Measurements from ENCODE around the gene BACE2. TPM values are rescaled to one million over a fixed set of nuclear protein-coding genes. Genes with fewer than 3 reads are reported as not detected.

The BACE2 gene
- total RNA-seq, 1 experiment from 2014 or later: 23.2 TPM

DNA sequence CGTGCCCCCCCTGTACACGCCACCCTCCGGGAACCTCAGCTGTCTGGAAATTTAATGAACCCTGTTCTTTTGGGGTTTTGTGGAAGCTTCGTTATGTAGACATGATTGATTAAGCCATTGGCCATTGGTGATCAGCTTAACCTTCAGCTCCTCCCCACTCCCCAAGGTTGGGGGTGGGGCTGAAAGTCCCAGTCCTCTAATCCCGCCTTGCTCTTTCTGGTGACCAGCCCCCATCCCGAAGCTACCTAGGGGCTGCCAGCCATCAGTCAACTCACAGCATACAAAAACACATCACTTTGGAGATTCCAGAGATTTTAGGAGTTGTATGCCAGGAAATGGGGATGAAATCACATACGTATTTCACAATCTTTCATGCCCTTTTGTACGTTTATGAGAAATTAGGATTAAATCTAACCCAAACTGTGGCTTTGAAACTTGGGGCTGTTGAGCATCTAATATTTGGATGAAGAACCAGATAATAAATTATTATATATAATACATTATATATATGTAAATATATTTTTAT lies 52.3 kb downstream of the BACE2 start:
- Histone ChIP-seq H2AFZ (ENCODE audit: low read depth, low read length, poor library complexity, severe bottlenecking) (no peak overlapping the region), H3K4me3 (replicated peaks in 1 of 2; ENCODE audit: low read depth in 1 of 2, low read length in 2 of 2) (no peak overlapping the region), H4K20me1 (ENCODE audit: insufficient read depth) (no peaks in the 10 kb centered on the region), H3K9me2 (ENCODE audit: insufficient read depth) (no peaks in the 10 kb centered on the region), H3K27ac (ENCODE audit: low read depth, low read length) (no peak overlapping the region), H3K4me2 (ENCODE audit: low read length) (no peak overlapping the region), H3K9ac (ENCODE audit: low read length) (no peak overlapping the region), H3K79me2 (ENCODE audit: insufficient read depth, low read length) (no peaks in the 10 kb centered on the region), H3K36me3 (ENCODE audit: control insufficient read depth in 1 of 2, insufficient read depth in 2 of 2, low read length in 2 of 2) (no peaks in the 10 kb centered on the region), H3K27me3 (ENCODE audit: insufficient read depth, low read length) (no peaks in the 10 kb centered on the region), H3K9me3 (ENCODE audit: control insufficient read depth in 1 of 2, insufficient read depth in 1 of 2, low read depth in 1 of 2, low read length in 2 of 2) (no peaks in the 10 kb centered on the region), H3K4me1 (ENCODE audit: control insufficient read depth in 1 of 2, insufficient read depth in 2 of 2, low read length in 2 of 2) (no peaks in the 10 kb centered on the region)
- DNase-seq (ENCODE audit: low read depth, low spot score) (no peak), ATAC-seq (no peak)
- ChIA-PET RAD21 (ENCODE audit: low non-redundant PET in 1 of 2, low total read pairs in 2 of 2, uncharacterized antibody in 2 of 2, unreplicated experiment in 2 of 2) (no interaction called here), POLR2A (no interaction called here), CTCF (interaction anchor here (0.8 kb wide), 1 partner anchor 50 kb away, joined by 3 read pairs; no protein-coding TSS in a partner anchor)
- TF ChIP-seq, protein P1, sequence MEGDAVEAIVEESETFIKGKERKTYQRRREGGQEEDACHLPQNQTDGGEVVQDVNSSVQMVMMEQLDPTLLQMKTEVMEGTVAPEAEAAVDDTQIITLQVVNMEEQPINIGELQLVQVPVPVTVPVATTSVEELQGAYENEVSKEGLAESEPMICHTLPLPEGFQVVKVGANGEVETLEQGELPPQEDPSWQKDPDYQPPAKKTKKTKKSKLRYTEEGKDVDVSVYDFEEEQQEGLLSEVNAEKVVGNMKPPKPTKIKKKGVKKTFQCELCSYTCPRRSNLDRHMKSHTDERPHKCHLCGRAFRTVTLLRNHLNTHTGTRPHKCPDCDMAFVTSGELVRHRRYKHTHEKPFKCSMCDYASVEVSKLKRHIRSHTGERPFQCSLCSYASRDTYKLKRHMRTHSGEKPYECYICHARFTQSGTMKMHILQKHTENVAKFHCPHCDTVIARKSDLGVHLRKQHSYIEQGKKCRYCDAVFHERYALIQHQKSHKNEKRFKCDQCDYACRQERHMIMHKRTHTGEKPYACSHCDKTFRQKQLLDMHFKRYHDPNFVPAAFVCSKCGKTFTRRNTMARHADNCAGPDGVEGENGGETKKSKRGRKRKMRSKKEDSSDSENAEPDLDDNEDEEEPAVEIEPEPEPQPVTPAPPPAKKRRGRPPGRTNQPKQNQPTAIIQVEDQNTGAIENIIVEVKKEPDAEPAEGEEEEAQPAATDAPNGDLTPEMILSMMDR (IDR thresholded peaks at IDR 0.05 in 2 of 3, conservative IDR thresholded peaks at IDR 0.05 in 1 of 3; ENCODE audit: borderline replicate concordance in 1 of 3, insufficient read depth in 1 of 3, low read depth in 2 of 3, low read length in 2 of 3): no peak
- TF ChIP-seq CEBPB (IDR thresholded peaks at IDR 0.05; ENCODE audit: low read depth) (no peak), ELF1 (IDR thresholded peaks at IDR 0.05; ENCODE audit: borderline replicate concordance, low read depth) (no peak), SRF (IDR thresholded peaks at IDR 0.05; ENCODE audit: low read depth) (no peak), SIN3A (IDR thresholded peaks at IDR 0.05; ENCODE audit: low read depth) (no peak), SP1 (IDR thresholded peaks at IDR 0.05; ENCODE audit: low read depth) (no peak), YY1 (IDR thresholded peaks at IDR 0.05; ENCODE audit: extremely low read depth, insufficient replicate concordance, low read depth, low read length) (no peak)
- TF ChIP-seq, protein P2, sequence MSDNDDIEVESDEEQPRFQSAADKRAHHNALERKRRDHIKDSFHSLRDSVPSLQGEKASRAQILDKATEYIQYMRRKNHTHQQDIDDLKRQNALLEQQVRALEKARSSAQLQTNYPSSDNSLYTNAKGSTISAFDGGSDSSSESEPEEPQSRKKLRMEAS (IDR thresholded peaks at IDR 0.05): no peak
- TF ChIP-seq, protein P3, sequence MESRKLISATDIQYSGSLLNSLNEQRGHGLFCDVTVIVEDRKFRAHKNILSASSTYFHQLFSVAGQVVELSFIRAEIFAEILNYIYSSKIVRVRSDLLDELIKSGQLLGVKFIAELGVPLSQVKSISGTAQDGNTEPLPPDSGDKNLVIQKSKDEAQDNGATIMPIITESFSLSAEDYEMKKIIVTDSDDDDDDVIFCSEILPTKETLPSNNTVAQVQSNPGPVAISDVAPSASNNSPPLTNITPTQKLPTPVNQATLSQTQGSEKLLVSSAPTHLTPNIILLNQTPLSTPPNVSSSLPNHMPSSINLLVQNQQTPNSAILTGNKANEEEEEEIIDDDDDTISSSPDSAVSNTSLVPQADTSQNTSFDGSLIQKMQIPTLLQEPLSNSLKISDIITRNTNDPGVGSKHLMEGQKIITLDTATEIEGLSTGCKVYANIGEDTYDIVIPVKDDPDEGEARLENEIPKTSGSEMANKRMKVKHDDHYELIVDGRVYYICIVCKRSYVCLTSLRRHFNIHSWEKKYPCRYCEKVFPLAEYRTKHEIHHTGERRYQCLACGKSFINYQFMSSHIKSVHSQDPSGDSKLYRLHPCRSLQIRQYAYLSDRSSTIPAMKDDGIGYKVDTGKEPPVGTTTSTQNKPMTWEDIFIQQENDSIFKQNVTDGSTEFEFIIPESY (IDR thresholded peaks at IDR 0.05; ENCODE audit: extremely low read depth, insufficient replicate concordance, low read length): no peak
- intact Hi-C loops (cut with micrococcal nuclease): no loop called here
- BruUV-seq (replicated peaks): no TSS peak

All from HCT116 (cell line).